GM13976 (cell line): ENCODE measurements around the gene LRRN4CL.
"Not testable (repeated sequence)": the region's sequence is repeated elsewhere in the genome, so short reads cannot be mapped to it uniquely, and the experiment has no call there.

ENCODE experiments used
- DNase-seq: peaks from one replicate; pipeline ENCODE4 v3.0.0; 2012; ENCODE audit warnings: low spot score
- in situ Hi-C: fragments of 300-500 bp; cut with MboI; formaldehyde crosslinking; loops from one replicate; pipeline ENCODE4 v1.12.0; 2022; ENCODE audit warnings: low sequenced_read_pairs, mixed read lengths, inconsistent platforms; ENCODE audit not compliant: unreplicated experiment
- TF ChIP-seq, protein P1 (sequence below): IDR thresholded peaks from 2 replicates; pipeline ENCODE4 v1.5.1; 2012; ENCODE audit warnings: borderline replicate concordance, mild to moderate bottlenecking; ENCODE audit not compliant: insufficient read depth; ENCODE audit errors: extremely low read depth, missing control alignments, control extremely low read depth

The LRRN4CL gene

DNA sequence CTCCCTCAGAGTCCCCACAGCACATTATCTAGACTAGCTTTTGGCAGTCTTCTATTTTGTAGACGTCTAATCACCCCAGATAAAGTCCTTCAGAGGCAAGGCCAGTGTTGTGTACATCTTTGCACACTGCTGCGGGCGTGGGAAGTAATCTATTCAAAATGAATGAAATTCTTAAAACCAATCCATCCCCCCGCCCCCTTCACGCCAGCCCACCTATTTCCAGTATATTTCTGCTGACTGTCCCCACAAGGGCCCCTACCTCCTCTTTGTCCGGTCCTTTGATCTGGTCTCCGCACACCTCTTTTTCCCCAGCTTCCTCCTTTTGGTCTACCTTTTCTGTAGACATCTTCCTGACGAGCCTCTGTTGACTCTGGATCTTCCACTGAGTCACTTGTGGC is 17.5 kb upstream of the LRRN4CL start:
- no peak for DNase-seq
- TF ChIP-seq, protein P1, sequence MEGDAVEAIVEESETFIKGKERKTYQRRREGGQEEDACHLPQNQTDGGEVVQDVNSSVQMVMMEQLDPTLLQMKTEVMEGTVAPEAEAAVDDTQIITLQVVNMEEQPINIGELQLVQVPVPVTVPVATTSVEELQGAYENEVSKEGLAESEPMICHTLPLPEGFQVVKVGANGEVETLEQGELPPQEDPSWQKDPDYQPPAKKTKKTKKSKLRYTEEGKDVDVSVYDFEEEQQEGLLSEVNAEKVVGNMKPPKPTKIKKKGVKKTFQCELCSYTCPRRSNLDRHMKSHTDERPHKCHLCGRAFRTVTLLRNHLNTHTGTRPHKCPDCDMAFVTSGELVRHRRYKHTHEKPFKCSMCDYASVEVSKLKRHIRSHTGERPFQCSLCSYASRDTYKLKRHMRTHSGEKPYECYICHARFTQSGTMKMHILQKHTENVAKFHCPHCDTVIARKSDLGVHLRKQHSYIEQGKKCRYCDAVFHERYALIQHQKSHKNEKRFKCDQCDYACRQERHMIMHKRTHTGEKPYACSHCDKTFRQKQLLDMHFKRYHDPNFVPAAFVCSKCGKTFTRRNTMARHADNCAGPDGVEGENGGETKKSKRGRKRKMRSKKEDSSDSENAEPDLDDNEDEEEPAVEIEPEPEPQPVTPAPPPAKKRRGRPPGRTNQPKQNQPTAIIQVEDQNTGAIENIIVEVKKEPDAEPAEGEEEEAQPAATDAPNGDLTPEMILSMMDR: no peak
- in situ Hi-C loops: no loop called here

DNA sequence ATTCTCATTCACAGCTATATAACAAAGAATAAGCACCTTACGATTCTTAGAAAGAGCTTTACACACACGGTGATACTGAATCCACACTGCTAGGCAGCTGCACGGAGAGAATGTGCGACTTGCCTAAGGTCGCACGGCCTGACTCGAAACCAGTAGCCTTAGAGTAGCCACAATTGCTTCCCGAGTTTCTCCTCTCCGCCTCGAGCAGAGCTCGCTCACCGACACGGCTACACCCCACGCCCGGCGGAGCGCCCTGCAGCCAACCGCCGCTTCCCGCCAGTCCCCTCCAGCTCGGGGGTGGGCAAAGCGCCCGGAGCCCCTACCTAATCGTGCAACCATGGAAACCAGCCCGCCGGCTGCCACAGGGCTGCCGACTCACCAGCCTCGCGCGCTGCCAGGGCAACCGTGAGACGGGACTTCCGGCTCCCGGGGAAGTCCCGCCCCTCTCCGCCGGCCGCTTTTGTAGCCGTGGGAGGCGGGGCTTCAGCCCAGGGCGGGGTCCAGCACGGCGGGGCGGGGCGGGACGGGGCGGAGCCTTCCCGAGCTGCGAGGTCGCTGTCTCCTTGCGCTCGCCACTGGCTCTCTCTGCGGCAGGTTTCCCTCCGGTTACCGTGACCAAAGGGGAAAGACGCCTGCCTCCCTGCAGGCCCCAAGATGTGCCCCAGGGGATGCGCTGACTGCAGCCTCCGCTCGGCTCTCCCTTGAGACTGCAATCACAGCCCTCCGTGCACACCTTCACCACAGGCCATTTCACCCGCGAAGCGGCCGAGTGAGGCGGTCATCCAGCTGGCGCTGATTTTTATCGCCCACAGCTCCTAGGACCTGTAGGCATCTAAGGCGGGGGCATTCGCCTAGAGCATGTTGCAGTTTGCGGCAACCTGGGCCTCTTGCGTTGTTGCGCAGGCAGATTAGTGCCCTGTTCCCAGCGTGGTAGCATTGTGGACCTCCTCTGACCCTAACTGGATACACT is 16.8 kb upstream of the LRRN4CL start:
- in situ Hi-C loops: no loop called here
- TF ChIP-seq, protein P1: no peak
- peak; percentile 97 for DNase-seq

DNA sequence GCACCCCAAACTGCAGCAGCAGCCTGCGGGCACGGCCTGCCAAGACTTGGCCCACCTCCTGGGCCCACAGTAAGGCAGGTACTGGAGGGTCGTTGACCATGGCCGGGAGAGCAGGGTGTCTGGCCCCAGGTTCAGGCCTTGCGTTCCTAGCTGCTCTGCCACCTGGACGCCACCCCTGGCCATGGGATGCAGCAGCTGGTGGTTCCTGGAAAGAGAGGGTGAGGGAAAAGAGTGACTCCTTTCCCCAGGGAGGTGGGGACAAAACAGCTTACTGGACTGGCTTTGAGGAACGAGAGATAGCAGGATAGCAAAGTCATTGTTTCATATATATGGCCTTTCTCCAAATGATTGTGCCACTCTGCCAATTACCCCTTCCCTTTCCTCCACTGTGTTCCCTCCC is 16.1 kb upstream of the LRRN4CL start:
- TF ChIP-seq, protein P1: no peak
- in situ Hi-C loops: no loop called here
- no peak for DNase-seq

DNA sequence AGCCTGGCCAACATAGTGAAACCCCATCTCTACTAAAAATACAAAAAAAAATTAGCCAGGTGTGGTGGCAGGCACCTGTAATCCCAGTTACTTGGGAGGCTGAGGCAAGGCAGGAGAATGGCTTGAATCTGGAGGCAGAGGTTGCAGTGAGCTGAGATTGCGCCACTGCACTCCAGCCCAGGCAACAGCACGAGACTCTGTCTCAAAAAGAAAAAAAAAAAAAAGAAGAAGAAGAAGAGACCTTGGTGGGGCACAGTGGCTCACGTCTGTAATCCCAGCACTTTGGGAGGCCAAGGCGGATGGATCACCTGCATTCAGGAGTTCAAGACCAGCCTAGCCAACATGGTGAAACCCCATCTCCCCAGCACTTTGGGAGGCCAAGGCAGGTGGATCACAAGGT is 14.6 kb upstream of the LRRN4CL start:
- in situ Hi-C loops, DNase-seq: not testable (repeated sequence)

DNA sequence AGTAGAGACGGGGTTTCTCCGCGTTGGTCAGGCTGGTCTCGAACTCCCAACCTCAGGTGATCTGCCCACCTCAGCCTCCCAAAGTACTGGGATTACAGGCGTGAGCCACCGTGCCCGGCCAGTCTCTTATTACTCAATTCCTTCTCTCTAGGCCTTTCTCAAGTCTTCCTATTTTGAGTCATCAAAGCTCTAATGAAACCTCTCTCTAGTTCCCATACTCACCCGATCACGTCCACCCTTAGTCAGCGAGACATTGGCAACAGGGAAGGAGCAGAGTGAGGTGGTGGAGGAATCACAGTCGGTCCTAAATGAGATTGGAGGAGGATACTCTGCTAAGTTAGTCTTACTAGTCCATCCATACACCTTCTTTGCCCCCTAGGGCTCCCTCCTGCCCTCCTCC is 12.9 kb upstream of the LRRN4CL start:
- TF ChIP-seq, protein P1: no peak
- DNase-seq: no peak
- in situ Hi-C loops: no loop called here

DNA sequence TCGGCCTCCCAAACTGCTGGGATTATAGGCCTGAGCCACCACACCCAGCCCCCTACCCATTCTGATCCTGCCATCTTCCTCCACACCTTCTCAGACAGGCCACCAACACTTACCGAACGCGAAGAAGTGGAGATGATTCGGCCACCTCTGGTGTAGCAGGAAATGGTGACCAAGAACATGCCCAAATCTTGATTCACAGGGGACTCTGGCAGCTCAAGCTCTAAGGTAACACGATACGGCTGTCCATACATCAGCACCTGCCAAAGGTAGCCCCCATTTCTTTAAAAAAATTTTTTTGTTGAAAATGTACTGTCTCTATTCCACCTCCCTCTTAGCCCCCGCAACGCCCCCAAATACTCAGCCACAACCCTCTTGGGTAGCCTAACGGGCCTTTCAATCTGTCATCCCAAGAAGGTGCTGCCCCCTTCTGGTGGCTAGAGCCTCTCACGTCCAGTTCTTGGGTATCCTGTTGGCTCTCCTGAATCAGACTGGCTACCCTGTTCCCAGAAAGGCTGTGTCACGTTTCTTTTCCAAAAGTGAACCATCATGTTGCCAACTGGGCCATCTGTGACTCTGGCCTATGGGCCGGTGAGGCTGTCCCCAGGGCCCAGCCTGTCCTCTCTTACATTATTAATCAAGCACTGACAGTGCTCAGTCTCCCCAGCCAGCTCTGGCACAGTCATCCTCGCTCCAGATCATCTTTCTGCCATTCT is 5.3 kb upstream of the LRRN4CL start:
- in situ Hi-C loops: loop anchor here (10.0 kb wide), 1 partner anchor 290 kb away; no protein-coding TSS in a partner anchor
- TF ChIP-seq, protein P1: peak; percentile 88
- peak; percentile 84 for DNase-seq

DNA sequence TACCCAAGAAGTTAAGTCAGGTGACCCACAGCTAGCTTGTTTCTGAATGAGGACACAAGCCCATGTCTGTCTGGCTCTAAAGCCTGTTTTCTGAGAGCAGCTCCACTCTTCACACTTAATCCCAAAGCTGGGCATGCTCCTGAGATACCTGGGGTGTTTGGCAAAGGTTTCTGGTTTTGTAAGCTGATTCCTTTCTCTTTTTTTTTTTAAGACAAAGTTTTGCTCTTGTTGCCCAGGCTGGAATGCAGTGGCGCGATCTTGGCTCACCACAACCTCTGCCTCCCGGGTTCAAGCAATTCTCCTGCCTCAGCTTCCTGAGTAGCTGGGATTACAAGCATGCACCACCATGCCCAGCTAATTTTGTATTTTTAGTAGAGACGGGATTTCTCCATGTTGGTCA is 4.3 kb upstream of the LRRN4CL start:
- not testable (repeated sequence) for DNase-seq
- in situ Hi-C loops: loop anchor here (10.0 kb wide), 1 partner anchor 289 kb away; no protein-coding TSS in a partner anchor
